GM18520 (cell line): ENCODE measurements around the gene DHRS7C.
"Not testable (repeated sequence)": the region's sequence is repeated elsewhere in the genome, so short reads cannot be mapped to it uniquely, and the experiment has no call there.

Experiments
- ATAC-seq: cut with Tn5 transposase; IDR thresholded peaks from one replicate; pipeline ENCODE4 v1.9.1; 2021; ENCODE audit not compliant: unreplicated experiment

The DHRS7C gene

GRCh38 chr17:9810100-9810949 is 18.9 kb upstream of the DHRS7C start:
- no peak for ATAC-seq

GRCh38 chr17:9809409-9809808 is 18.0 kb upstream of the DHRS7C start:
- ATAC-seq, result no peak

- ATAC-seq, result no peak
Observed at GRCh38 chr17:9806699-9807098, 15.3 kb upstream of the DHRS7C start.

GRCh38 chr17:9805769-9806168 is 14.4 kb upstream of the DHRS7C start:
- no peak for ATAC-seq

DNA sequence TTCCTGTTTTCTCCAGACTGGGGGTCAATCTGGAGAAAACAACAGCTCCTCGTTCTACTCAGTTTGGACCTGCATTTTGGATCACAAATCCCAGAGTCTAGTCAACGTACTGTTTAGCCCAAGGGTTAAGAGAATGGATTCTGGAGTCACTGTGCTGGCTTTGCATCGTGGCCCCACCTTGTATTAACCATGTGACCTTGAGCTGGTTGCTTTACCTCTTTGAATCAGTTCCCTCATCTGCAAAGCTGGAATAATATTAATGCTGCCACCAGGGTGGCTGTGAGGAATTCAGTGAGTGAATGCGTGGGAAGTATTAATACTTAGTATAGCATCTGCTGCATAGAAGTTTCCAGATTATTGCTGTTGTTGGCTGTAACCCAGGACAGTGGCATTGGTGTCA is 11.3 kb upstream of the DHRS7C start:
- ATAC-seq, result no peak

DNA sequence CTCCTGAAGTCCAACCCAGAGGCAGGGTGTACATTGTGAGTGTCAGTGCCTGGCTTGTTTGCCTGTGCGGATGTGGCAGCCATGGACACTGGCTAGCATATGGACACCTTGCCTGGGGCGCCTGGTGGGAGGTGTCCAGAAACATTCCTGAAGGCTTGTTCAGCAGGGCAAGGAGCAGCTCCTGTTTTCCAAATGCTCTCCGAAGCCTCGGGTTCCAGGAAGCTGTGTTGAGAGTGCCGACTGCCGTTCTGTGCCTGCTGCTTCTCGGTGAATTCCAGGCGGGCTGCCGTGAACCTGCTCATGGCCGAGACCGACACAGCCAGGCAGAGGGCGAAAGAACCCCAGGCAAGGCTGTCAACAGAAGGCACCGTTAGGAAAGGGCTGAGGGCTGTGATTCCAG is 10.9 kb upstream of the DHRS7C start:
- ATAC-seq, result no peak

DNA sequence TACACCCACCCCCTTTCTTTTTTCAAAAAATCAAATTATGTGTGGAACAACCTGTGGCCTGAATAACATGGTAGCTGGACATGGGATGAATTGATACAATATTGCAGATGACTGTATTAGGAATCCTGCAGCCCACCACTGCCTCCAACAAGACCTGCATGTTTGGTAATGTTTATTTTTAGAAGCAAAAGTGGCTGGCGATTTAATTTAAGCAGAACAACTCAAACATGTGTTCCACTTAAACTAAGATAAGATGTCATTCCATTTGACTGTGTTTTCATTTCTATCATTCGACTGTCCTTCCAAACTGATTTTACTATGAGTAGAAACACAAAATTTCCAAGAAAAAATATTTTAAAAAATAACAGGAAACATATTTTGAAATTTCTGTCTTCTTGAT is 10.1 kb upstream of the DHRS7C start:
- no peak for ATAC-seq

GRCh38 chr17:9798724-9799123 is 7.3 kb upstream of the DHRS7C start:
- no peak for ATAC-seq

DNA sequence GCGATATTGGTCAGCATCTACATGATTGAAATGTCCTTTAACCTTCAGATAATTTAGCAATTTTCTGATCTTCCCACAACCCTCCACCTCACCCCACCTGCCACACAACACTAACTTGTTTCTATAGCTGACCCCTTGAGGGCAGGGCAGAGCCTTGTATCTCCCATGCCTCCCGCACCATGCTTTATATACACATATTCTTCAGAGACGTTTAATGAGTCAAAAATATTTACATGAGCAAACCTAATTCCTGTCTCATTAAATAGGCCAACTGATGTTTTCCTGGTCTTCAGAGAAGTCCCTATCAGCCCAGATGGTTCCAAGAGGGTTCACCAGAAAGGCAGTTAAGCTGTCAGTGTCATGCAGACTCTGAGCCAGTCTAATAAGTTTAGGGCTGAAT is 6.6 kb upstream of the DHRS7C start:
- no peak for ATAC-seq

- ATAC-seq, result no peak
Observed at GRCh38 chr17:9792181-9792840, 919 bp upstream of the DHRS7C start.

GRCh38 chr17:9790316-9790715 is 1.1 kb downstream of the DHRS7C start:
- ATAC-seq, result no peak

DNA sequence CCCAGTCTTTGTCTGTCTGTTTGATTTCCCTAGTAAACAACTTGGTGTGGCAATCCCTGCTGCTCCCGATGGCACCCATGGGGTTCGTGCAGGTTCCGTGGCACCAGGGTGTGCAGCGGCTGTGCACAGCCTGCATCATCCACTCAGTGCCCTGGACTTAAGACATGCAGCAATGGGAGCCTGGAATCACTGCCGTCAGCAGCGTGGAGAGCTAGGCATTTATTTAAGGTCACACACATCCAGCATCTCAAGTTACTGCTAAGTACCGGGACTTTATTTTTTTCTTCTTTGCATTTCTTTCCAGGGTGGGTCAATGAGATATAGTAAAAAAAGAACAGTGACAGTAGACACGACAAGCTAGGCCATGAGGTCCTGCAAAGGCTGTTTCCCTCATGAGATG is 2.8 kb downstream of the DHRS7C start:
- no peak for ATAC-seq

- no peak for ATAC-seq
Observed at GRCh38 chr17:9784544-9784943, 6.8 kb downstream of the DHRS7C start.

GRCh38 chr17:9783465-9783864 is 7.9 kb downstream of the DHRS7C start:
- not testable (repeated sequence) for ATAC-seq

DNA sequence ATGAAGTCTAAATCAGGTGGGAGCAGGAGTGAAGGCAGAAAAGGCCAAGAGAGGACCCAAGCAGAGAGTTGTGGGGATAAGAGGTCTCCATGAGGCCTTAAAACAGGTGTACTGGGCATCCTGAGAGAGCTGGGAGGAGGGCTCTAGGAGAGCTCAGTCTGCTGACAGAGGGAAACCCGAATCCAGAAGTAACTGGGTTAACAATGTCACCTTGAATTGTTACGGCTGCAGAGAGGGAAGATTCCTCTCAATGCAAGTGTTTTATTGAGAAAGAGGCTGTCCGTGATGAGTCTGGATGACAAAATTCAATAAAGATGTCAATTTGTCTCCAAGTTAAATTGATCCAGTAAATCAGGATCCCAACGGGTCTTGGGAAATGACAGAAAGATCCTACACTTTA is 8.3 kb downstream of the DHRS7C start:
- no peak for ATAC-seq

- ATAC-seq, result no peak
Observed at GRCh38 chr17:9780552-9780951, 10.8 kb downstream of the DHRS7C start.

DNA sequence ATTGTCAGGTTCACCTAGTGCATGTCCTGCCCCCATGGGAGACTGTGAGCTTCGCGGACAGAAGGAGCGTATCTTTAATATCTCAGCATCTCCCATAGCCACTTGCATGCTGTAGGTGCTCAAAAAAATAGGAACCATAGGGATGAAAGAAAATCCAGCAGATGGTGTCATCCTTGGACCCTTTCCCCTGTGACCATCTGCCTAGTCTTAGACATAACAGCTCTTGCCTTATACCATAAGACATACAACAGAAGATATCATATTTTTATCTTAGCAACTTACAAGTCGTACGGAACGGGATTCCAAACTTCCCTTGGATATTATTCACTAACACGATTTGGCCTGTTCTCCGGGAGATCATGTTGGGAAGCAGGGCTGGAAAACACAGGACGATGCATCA is 14.5 kb downstream of the DHRS7C start:
- ATAC-seq, result no peak

- ATAC-seq, result no peak
Observed at GRCh38 chr17:9772658-9773057, 18.7 kb downstream of the DHRS7C start.

DNA sequence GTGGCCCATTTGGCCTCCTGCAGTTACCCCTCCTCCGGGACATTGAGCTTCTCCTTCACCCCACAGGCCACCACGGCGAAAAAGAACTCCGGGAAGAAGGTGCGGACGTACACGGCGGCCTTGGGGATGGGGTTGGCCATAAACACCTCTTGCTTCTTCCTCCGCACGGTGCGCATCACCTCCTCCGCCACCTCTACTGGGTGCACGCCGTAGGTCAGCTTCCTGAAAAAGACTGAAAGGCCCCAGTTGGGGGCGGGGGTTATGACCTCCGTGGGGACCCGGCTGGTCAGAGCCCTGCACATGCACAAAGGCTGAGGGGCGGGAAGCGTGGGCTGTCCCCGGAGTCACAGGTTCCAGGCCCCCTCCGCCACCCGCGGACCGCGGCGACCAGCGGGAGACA is 19.9 kb downstream of the DHRS7C start:
- ATAC-seq, result no peak

GRCh38 chr17:9769036-9769695 is 22.2 kb downstream of the DHRS7C start:
- ATAC-seq, result no peak

DNA sequence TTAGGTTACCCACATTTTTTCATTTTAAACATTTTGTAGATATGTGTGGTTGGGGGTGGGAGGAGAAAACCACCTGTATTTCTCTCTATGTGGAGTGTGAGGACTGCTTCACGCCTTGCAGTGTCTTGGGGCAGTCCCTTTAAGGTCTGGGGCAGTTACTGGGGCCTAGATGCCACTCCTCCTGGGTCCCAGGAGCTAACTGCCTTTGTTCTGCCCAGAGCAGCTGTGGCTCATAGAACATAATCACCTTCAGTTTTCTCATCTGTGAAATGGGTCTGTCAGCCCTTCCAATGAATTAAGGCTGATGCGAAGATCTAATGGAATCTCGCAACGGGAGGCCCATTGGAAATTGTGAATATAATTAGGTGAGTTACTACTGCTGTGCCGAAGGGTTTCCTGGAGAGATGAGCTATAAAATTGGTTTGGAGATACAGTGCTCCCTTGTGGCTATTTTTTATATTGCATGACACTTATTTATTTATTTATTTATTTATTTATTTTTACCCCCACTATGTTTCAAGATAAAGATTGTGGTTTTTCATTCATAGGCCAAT is 22.9 kb downstream of the DHRS7C start:
- no peak for ATAC-seq
